K562 (cell line): ENCODE results near the gene SLC14A1. TPM values are rescaled to one million over a fixed set of nuclear protein-coding genes. Genes with fewer than 3 reads are reported as not detected.
A peak's percentile ranks its signal among the peaks of the same experiment; 100 is the strongest.

Experiments used
- ATAC-seq: fragments of 200-7000 bp; cut with Tn5 transposase; 3 replicates; pipeline ENCODE4 v1.9.1; 2020; ENCODE audit warnings: moderate library complexity
- BruUV-seq: library from RNA; stranded (reverse); fragments of 400-500 nt; replicated peaks from 2 replicates; lab custom pipeline; 2021; lab: Mats Ljungman, UMichigan
- CTCF ChIA-PET: fragments of 300-600 bp; formaldehyde crosslinking; extraction: SDS; loops from one replicate; lab custom pipeline; 2021; ENCODE audit warnings: low intra/inter-chr PET ratio; lab: Yijun Ruan, JAX
- POLR2A ChIA-PET: fragments of 300-600, 350-650 bp; sonication (Branson Sonifier 250); formaldehyde crosslinking; extraction: SDS; loops from one replicate; lab custom pipeline; 2021; ENCODE audit warnings: antibody characterized with exemption, inconsistent platforms; lab: Yijun Ruan, JAX
- DNase-seq, 4 experiments: peaks; one replicate each; pipeline versions ENCODE4 v3.0.0 to v3.0.0-alpha.2; 2011 to 2018; ENCODE audit warnings: low spot score in 3 of 4, mixed read lengths in 3 of 4; ENCODE audit errors: extremely low read depth in 1 of 4
- FAIRE-seq: peaks from 2 replicates; lab custom pipeline; 2011; peaks lifted over from hg19 to GRCh38; lab: Jason Lieb, UNC
- H2AFZ ChIP-seq: 2 replicates; pipeline ENCODE4 v1.6.0; 2011; ENCODE audit warnings: low read depth, low read length, control low read depth, inconsistent platforms
- H3K27ac ChIP-seq: fragments of 200-600 bp; 3 replicates; pipeline ENCODE4 v1.8.0; 2011; ENCODE audit warnings: low read depth, mild to moderate bottlenecking, control low read depth, inconsistent platforms, low read length, moderate library complexity, mixed read lengths; ENCODE audit errors: extremely low read depth
- H3K27me3 ChIP-seq, 2 experiments: fragments of 300-600 bp in 1 of 2; 2 replicates in 1 of 2; 3 replicates in 1 of 2; pipeline versions ENCODE4 v1.6.0 to v1.8.0; 2011; ENCODE audit warnings: inconsistent platforms in 2 of 2, low read length in 2 of 2, mild to moderate bottlenecking in 1 of 2, mixed read lengths in 1 of 2, moderate library complexity in 1 of 2; ENCODE audit not compliant: control insufficient read depth in 2 of 2, insufficient read depth in 2 of 2
- H3K36me3 ChIP-seq: fragments of 300-600 bp; 3 replicates; pipeline ENCODE4 v1.8.0; 2011; ENCODE audit warnings: mild to moderate bottlenecking, low read length, inconsistent platforms; ENCODE audit not compliant: control insufficient read depth, insufficient read depth
- H3K4me1 ChIP-seq, 2 experiments: fragments of 200-600 bp in 1 of 2; replicated peaks in 1 of 2; 2 replicates in 1 of 2; 3 replicates in 1 of 2; pipeline versions ENCODE4 v1.5.1 to v1.8.0; 2011; ENCODE audit warnings: inconsistent platforms in 2 of 2, low read length in 2 of 2, mild to moderate bottlenecking in 1 of 2, mixed read lengths in 1 of 2, moderate library complexity in 1 of 2; ENCODE audit not compliant: control insufficient read depth in 2 of 2, insufficient read depth in 2 of 2
- H3K4me2 ChIP-seq: 2 replicates; pipeline ENCODE4 v1.6.1; 2011; ENCODE audit warnings: low read length, control low read depth, inconsistent platforms, mixed read lengths; ENCODE audit not compliant: insufficient read depth
- H3K4me3 ChIP-seq: fragments of 200-600 bp; sonication (generic), shearing (Covaris generic); 2 replicates; pipeline ENCODE4 v1.5.1; 2016; ENCODE audit warnings: control low read depth, inconsistent platforms
- H3K79me2 ChIP-seq: fragments of 200-600 bp; 3 replicates; pipeline ENCODE4 v1.8.0; 2011; ENCODE audit warnings: low read length, inconsistent platforms; ENCODE audit not compliant: control insufficient read depth, insufficient read depth
- H3K9ac ChIP-seq, 2 experiments: 2 replicates each; pipeline versions ENCODE4 v1.6.0 to v1.6.1; 2011; ENCODE audit warnings: low read depth in 2 of 2, low read length in 2 of 2, control low read depth in 1 of 2, inconsistent platforms in 1 of 2, mild to moderate bottlenecking in 1 of 2, mixed read lengths in 1 of 2; ENCODE audit not compliant: insufficient read depth in 1 of 2
- H3K9me1 ChIP-seq: one replicate; pipeline ENCODE4 v1.6.0; 2011; ENCODE audit warnings: inconsistent platforms, mild to moderate bottlenecking, low read length, moderate library complexity; ENCODE audit not compliant: control insufficient read depth, insufficient read depth
- H3K9me3 ChIP-seq: replicated peaks from 2 replicates; pipeline ENCODE4 v1.5.1; 2011; ENCODE audit warnings: low read depth, low read length, inconsistent platforms; ENCODE audit not compliant: control insufficient read depth, insufficient read depth
- H4K20me1 ChIP-seq: replicated peaks from 2 replicates; pipeline ENCODE4 v1.6.1; 2011; ENCODE audit warnings: low read length, inconsistent platforms, mixed read lengths; ENCODE audit not compliant: control insufficient read depth, insufficient read depth
- ARID2 ChIP-seq: fragments of 450-650 bp; IDR thresholded peaks from 2 replicates; pipeline ENCODE4 v1.6.1; 2017; ENCODE audit warnings: antibody characterized with exemption, mild to moderate bottlenecking
- CHCHD3 ChIP-seq: fragments of 250-450 bp; sonication (Bioruptor Pico); IDR thresholded peaks from 2 replicates; pipeline ENCODE4 v2.1.2; 2022; ENCODE audit warnings: mild to moderate bottlenecking
- GTF2F1 ChIP-seq: IDR thresholded peaks from 2 replicates; pipeline ENCODE4 v1.6.1; 2011; ENCODE audit warnings: low read depth, low read length, improper control_type of control experiment
- TAF1 ChIP-seq: IDR thresholded peaks from 2 replicates; pipeline ENCODE4 v1.6.1; 2011; ENCODE audit warnings: mild to moderate bottlenecking, low read length, moderate library complexity; ENCODE audit not compliant: insufficient read depth, control insufficient read depth, severe bottlenecking; ENCODE audit errors: extremely low read depth
- TOE1 ChIP-seq, 2 experiments: fragments of 450-650 bp in 1 of 2; sonication (generic) in 1 of 2; formaldehyde crosslinking in 1 of 2; IDR thresholded peaks; 2 replicates each; pipeline versions ENCODE4 v1.7.1 to v1.8.0; 2016 to 2022; ENCODE audit warnings: borderline replicate concordance in 2 of 2, mild to moderate bottlenecking in 2 of 2, antibody characterized with exemption in 1 of 2, inconsistent platforms in 1 of 2, low read depth in 1 of 2, missing genetic modification reagents in 1 of 2, moderate library complexity in 1 of 2
- ZNF174 ChIP-seq: fragments of 250-450 bp; sonication (Bioruptor Pico); IDR thresholded peaks from 2 replicates; pipeline ENCODE4 v1.4.0; 2020; ENCODE audit warnings: mild to moderate bottlenecking
- ZNF668 ChIP-seq: fragments of 250-450 bp; sonication (Bioruptor Pico); IDR thresholded peaks from 2 replicates; pipeline ENCODE4 v1.8.0; 2022; ENCODE audit warnings: mild to moderate bottlenecking, inconsistent platforms
- WGBS: fragments of 100-300 bp; shearing (Covaris generic); methylation state at CpG from one replicate; pipeline ENCODE4 v1.1.6; 2016; ENCODE audit warnings: low coverage, mixed read lengths; ENCODE audit not compliant: insufficient coverage; ENCODE audit errors: missing lambda C conversion rate; 5-methylcytosine and 5-hydroxymethylcytosine counted together
- in situ Hi-C: fragments of 300-500 bp; cut with MboI; formaldehyde crosslinking; loops from 4 replicates; pipeline ENCODE4 v1.15.0; 2018; ENCODE audit warnings: inconsistent platforms, mixed read lengths
- intact Hi-C: fragments of 100-400 bp; cut with micrococcal nuclease; formaldehyde crosslinking; loops from 2 replicates; pipeline ENCODE4 v1.14.2; 2022
- polyA plus RNA-seq, 8 experiments: library from polyadenylated mRNA; depleted of rRNA in 4 of 8; stranded (reverse) in 5 of 8; unstranded in 3 of 8; fragments of >200 nt; fragmentation: Nextera tagmentation in 2 of 8; fragmentation: Illumina TruSeq in 1 of 8; extraction: Ambion mirVana in 2 of 8; extraction: Trizol in 1 of 8; gene quantifications; 2 replicates each; pipeline versions ENCODE4 v1.2.1 to v1.2.3, GENCODE V29; 2011 to 2014; ENCODE audit warnings: inconsistent platforms in 1 of 8, missing spikeins in 1 of 8
- total RNA-seq, 7 experiments: library from RNA; depleted of rRNA in 6 of 7; stranded (reverse); fragments of >200 nt in 6 of 7; fragmentation: Illumina TruSeq in 2 of 7; extraction: Trizol in 2 of 7; gene quantifications; 2 replicates each; pipeline versions ENCODE4 v1.2.1 to v1.2.3, GENCODE V29; 2011 to 2021; ENCODE audit warnings: low replicate concordance in 1 of 7
- TF ChIP-seq, protein P1 (sequence below): fragments of 200-800 bp; sonication (Bioruptor generic); IDR thresholded peaks from 2 replicates; pipeline ENCODE4 v1.6.1; 2017; ENCODE audit warnings: missing genetic modification characterization, missing compliant biosample characterization
- TF ChIP-seq, protein P2 (sequence below): sonication (generic); formaldehyde crosslinking; IDR thresholded peaks from 2 replicates; pipeline ENCODE4 v1.8.0; 2022; ENCODE audit warnings: missing genetic modification reagents, mild to moderate bottlenecking, moderate library complexity, borderline replicate concordance
- TF ChIP-seq, protein P3 (sequence below): fragments of 150-350 bp; conservative IDR thresholded peaks from 2 replicates; pipeline ENCODE4 v1.6.1; 2014; ENCODE audit warnings: low read length

SLC14A1 gene
- total and polyA plus RNA-seq, 9 of the 15 experiments (the other 6 are each of a cell fraction or from before 2014, with no cell fraction given) = 0.14 to 0.40 (median 0.20) TPM; not detected in 6

DNA sequence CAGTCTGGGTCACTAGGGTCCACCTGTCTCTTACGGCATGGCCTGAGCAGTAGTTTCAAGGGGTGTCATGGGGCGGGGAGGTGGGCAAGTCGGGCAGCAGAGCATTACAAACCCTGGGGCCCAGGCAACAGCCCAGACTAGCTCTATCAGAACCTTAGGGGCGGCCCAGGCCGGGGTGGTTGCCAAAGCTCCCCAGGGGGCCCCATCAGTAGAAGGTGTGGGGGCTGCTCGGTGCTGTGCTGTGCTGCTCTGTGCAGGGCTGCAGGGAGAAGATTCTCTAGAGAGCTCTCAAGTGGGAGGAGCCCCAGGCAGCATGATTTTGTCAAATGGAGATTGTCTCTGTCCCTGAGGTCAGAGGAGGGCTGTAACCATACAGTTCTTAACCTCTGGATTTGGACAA is 36.4 kb upstream of the SLC14A1 start (continued):
- TF ChIP-seq, protein P1, sequence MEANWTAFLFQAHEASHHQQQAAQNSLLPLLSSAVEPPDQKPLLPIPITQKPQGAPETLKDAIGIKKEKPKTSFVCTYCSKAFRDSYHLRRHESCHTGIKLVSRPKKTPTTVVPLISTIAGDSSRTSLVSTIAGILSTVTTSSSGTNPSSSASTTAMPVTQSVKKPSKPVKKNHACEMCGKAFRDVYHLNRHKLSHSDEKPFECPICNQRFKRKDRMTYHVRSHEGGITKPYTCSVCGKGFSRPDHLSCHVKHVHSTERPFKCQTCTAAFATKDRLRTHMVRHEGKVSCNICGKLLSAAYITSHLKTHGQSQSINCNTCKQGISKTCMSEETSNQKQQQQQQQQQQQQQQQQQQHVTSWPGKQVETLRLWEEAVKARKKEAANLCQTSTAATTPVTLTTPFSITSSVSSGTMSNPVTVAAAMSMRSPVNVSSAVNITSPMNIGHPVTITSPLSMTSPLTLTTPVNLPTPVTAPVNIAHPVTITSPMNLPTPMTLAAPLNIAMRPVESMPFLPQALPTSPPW (CRISPR knock-in tag) = peak; percentile 30; the same call in 1 of the 2 replicates
- TF ChIP-seq CHCHD3 (CRISPR knock-in tag) = no peak
- no peak for TF ChIP-seq ZNF668 (CRISPR knock-in tag)
- no peak for TF ChIP-seq GTF2F1
- TF ChIP-seq, protein P2, sequence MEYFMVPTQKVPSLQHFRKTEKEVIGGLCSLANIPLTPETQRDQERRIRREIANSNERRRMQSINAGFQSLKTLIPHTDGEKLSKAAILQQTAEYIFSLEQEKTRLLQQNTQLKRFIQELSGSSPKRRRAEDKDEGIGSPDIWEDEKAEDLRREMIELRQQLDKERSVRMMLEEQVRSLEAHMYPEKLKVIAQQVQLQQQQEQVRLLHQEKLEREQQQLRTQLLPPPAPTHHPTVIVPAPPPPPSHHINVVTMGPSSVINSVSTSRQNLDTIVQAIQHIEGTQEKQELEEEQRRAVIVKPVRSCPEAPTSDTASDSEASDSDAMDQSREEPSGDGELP (CRISPR knock-in tag) = no peak
- no peak for TF ChIP-seq ZNF174
- no peak for TF ChIP-seq ARID2
- peak; percentile 21 for TF ChIP-seq TAF1
- TF ChIP-seq, all 486 proteins: peak for 3

DNA sequence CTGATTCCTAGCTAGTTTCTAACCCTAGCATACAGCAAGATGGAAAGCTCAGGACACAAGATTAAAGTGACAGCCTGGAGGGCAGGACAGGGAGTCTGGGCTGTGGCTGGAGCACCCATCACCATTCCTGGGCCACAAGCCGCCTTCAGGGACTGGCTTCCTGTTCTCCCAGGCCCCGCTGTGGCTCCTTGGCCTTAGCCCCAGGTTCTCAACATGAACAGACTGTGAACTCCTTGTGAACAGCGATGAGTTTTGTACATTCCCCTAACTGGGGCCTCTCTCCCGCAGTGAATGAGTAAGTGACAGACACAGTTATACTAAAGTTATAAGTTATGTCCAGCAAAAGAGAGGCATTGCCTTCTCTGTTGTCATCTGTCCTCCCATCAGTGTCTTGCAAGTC is 35.9 kb upstream of the SLC14A1 start:
- Histone ChIP-seq H4K20me1 (no peaks in the 10 kb centered on the region), H3K79me2 (no peaks in the 10 kb centered on the region), H3K4me1 (peaks cover 14 to 21% of the 10 kb centered on the region in 2 experiments; a peak in 4 of 5 replicates), H3K4me3 (no peak overlapping the region), H3K36me3 (no peaks in the 10 kb centered on the region), H2AFZ (peak overlapping the region; percentile 79), H3K9me3 (no peaks in the 10 kb centered on the region), H3K4me2 (peak overlapping the region; percentile 36; the same call in 1 of the 2 replicates)
- ATAC-seq (no peak), FAIRE-seq (no peak)
- in situ Hi-C loops = no loop called here
- 49% methylated on average over 4 of the region's 4 CpGs for WGBS
- ChIA-PET POLR2A (interaction anchor here (1.0 to 1.7 kb wide), 3 partner anchors 10 to 18 kb away, joined by 3 to 5 read pairs (median 5); no protein-coding TSS in a partner anchor), CTCF (no interaction called here)
- TF ChIP-seq TOE1 (IDR thresholded peaks at IDR 0.05; ENCODE audit: borderline replicate concordance) = no peak
- no peak for TF ChIP-seq TOE1 (CRISPR knock-in tag; IDR thresholded peaks at IDR 0.05; ENCODE audit: borderline replicate concordance, low read depth)
- TF ChIP-seq, protein P3, sequence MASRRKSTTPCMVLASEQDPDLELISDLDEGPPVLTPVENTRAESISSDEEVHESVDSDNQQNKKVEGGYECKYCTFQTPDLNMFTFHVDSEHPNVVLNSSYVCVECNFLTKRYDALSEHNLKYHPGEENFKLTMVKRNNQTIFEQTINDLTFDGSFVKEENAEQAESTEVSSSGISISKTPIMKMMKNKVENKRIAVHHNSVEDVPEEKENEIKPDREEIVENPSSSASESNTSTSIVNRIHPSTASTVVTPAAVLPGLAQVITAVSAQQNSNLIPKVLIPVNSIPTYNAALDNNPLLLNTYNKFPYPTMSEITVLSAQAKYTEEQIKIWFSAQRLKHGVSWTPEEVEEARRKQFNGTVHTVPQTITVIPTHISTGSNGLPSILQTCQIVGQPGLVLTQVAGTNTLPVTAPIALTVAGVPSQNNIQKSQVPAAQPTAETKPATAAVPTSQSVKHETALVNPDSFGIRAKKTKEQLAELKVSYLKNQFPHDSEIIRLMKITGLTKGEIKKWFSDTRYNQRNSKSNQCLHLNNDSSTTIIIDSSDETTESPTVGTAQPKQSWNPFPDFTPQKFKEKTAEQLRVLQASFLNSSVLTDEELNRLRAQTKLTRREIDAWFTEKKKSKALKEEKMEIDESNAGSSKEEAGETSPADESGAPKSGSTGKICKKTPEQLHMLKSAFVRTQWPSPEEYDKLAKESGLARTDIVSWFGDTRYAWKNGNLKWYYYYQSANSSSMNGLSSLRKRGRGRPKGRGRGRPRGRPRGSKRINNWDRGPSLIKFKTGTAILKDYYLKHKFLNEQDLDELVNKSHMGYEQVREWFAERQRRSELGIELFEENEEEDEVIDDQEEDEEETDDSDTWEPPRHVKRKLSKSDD = no peak
- TF ChIP-seq, all 486 proteins: peak for 0
- 0 out of 3 replicates have a peak overlapping the region, but pooled peaks have one; percentile 13 for H3K27ac ChIP-seq
- BruUV-seq = no TSS peak
- H3K27me3 ChIP-seq = no peaks in the 10 kb centered on the region
- intact Hi-C loops = no loop called here
- peak overlapping the region in 1 of 2 experiments; percentile 10; a peak in 1 of 4 replicates for H3K9ac ChIP-seq
- H3K9me1 ChIP-seq = no peaks in the 10 kb centered on the region
- no peak for DNase-seq
